HG03097 (cell line): ENCODE measurements around the gene TNFSF13B.

Experiments used
- ATAC-seq: cut with Tn5 transposase; IDR thresholded peaks from one replicate; pipeline ENCODE4 v1.9.1; 2021; ENCODE audit not compliant: unreplicated experiment, low FRiP score

The TNFSF13B gene

GRCh38 chr13:108342369-108343289 is 73.1 kb downstream of the TNFSF13B start:
- ATAC-seq = no peak

DNA sequence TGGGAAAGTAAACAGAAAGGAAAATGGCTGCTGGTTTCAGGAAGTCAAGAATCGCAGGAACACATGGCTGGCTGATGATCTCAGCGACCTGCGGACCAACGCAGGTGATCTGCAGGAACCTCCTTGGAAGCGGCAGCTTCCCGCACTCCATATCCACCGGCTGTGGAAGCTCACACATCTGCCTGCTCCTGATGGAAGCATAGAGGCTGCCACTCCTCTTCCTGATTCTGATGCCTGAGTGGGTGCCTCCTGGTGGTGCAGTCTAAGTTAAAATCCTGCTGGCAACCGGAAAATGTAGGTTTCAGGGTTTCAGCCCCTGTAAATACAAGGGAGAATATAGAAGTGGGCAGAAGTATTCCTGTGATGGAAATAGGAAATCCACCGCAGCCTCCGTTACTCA is 75.5 kb downstream of the TNFSF13B start:
- ATAC-seq = no peak

DNA sequence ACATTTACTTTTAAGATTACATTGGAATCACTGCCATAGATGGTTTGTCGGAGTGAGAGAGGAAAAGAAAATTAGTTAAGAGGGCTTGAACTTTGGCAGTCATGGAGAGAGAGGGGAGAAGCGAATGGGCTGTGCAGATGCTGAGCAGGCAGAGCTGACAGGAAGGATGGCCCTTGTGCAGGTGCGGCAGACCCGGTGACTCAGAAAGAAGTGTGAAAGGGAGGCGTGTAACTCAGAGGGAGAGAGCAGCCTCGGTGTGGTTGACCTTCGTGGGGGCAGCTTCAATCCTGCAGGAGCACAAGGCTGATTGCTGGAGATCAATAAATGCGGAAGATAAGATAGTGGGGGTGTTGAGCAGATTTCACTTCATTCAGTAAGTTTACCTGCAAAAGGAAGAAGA is 76.9 kb downstream of the TNFSF13B start:
- ATAC-seq = no peak

DNA sequence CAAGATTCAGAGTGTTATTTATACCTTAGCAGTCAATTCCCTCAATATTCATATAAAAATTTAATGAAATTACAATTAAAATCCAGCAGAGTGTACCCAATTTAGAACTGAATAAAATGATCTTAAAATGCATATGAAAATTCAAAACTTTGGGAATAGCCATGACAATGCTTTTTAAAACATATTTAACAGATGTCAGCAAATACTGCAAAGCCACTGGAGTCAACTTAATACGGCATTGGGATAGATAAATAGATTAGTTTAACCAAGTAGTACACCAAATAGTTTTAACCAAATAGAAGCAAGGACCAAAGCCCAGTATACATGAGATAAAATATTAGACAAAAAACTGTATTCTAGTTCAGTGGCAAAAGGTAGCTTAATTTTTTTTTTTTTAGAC is 79.8 kb downstream of the TNFSF13B start:
- no peak for ATAC-seq

DNA sequence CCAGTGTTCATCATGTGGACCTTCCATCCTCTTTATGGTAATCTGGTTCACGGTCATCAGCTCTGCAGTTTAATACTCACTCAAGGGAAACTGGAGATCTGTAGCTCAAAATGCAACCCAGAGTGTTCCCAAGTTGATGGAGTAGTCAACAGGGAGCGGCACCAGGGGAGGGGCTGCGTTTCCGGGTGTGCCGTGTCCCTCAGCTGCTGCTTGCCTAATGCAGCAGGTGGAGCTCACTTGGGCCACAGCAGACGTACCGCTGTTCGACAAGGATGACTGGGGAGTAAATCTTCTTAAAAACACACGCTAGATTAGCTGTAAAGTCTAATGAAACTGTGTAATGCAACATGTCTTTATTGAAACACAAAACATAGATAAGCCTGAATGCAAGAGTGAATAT is 81.1 kb downstream of the TNFSF13B start:
- no peak for ATAC-seq

DNA sequence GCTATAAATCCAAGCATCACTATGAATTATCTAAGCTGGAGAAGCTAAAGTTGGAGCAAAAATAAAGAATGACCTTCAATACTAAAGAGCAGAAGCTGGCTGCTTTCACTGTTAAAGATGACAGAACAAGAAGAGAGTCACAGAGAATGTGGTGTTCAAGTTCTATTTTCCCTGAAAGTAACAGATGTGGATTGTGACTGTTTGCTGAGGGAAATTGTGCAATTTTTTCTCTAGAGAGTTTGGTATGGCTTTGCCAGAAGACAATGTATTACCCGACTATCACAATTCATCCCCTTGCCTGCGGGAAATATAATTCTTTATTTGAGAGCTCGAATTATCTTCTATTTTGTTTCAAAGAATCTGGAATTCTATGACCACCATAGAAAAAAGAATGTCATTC is 83.1 kb downstream of the TNFSF13B start:
- no peak for ATAC-seq

- ATAC-seq = no peak
Observed at GRCh38 chr13:108357228-108357627, 87.7 kb downstream of the TNFSF13B start.
